GM19240 (cell line): ENCODE measurements around the gene SPRY4.
"Not testable (repeated sequence)": the region's sequence is repeated elsewhere in the genome, so short reads cannot be mapped to it uniquely, and the experiment has no call there.

Experiments used
- DNase-seq: peaks from one replicate; pipeline ENCODE4 v3.0.0; 2011; ENCODE audit warnings: low spot score; ENCODE audit not compliant: insufficient read length

The SPRY4 gene

DNA sequence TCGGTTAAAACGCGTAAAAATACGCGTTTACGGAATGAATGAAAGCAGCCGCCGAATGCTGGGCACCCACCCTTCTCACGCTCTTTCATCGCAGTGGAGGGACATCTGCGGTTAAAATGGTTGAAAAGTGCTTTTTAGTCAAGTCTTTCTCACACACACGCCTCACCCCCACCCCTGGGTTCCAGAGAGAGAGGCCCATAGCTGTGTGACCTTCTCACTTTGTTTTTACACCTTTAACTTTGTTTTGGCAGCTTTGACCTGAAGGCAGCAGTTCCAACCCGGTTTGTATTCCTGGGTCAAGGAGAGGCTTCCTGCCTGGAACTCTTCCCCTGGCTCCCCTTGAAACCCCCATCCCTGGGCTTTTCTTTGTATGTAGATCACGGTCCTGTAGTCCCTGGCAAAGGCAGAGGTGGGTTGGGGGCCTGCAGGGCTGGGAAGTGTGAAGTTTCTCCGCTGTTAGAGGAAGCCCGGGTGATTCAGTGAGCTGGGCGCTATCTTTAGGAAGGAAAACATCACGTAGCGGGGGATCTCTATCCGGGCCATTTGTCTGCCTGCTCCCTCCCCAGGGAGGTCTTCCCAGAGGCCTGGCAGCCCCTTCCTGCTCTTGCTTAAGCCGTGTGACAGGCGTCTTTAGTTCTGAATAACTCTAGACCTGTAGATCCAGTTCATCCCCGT lies 29.6 kb downstream of the SPRY4 start:
- no peak for DNase-seq

- DNase-seq, result no peak
Measured at GRCh38 chr5:142293486-142293885, 31.3 kb downstream of the SPRY4 start.

DNA sequence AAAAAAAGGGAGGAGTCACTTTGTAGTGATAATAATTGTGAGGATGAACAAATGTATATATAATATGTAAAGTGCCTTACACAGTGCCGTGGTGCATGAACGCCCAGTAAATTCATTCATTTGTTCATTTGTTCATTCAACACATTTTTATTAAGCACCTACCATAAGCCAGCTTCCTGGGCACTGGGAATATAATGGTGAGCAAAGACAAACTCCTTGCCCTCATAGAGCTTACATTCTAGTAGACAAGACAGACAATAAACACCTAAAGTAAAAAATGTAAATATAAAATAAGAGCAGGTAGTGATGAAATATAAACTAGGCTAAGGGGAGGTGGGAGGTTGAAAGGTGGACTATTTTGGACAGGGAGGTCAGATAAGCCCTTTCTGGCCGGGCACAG lies 32.0 kb downstream of the SPRY4 start:
- DNase-seq, result no peak

GRCh38 chr5:142292249-142292648 lies 32.6 kb downstream of the SPRY4 start:
- no peak for DNase-seq

DNA sequence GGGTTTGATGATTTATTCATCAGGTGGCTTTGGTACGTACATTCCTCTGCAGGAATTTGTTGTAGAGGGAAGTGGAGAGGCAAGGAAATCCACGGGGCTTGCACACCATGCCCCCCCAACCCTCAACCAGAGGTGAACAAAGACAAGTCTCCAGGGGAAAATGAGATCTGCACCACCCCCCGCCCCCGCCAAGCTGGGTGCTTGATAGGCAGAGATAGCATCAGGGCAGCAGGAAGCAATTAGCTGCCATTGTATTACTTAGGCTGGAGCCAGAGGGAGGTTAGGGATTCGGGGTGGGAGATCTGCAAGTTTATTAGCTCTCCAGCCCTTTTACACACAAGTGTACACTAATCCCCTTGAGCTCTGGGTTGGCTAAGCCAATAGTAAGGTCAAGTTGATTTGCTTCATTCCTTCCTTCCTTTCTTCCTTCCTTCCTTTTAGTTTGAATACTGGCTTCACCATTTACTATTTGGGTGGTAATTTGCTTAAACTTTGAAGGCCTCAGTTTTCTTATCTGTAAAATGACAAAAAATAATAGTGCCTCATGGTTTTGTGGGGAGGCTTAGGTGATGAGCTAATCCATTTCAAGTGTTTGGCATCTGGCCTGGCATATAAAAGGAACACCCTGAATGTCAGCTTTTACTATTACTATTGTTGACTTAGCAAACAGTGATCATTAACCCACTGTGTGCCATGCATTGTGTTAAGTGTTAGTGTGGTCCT lies 34.1 kb downstream of the SPRY4 start:
- no peak for DNase-seq

DNA sequence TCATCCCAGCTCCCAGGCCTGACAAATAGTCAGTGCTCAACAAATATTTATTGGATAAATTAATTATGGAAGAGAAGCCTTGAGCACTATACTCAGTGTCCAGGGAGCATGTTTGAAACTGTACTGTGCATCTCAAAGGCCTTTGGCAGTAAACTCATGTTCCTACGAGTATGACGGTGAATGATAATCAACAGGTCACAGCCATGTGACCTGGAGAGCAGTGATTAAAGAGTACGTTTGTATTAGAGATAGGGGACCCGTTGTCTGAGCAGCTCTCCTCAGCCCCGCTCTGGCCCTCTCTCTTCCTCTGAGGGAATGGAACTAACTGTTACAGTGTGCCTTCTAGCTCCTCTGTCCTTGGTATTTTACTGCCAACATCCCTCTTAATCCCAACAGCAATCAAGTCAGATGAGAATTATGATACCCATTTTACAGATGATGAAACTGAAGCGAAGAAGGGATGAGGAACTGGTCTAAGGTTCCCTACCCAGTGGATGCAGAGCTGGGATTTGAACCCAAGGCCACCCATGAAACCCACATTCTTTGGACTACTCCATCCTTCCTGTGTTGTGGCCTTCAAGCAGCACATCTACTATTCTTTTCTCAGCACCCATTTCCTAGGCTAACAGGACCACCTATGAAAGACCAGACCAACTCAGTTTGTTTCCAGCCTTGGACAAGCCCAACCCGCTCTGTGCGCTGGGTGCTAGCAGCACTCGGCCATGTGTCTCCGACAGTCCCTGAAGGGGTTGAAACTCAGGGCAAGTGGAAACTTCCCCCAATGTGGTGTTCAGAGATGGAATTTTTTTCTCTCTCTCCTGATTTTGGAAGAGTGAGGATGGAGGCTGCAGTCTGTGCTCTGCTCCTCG lies 34.9 kb downstream of the SPRY4 start:
- DNase-seq, result no peak

DNA sequence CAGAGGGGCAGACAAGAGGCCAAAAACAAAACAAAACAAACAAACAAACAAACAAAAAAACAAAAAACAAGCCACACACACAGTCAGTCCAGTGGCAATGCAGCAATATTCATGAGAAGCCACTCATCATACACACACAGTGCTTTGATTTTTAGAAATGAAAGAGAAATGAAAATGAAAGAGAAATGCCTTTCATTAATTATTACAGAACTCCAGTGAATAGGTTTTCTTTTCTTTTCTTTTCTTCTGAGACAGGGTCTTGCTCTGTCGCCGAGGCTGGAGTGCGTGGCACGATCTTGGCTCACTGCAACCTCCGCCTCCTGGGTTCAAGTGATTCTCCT lies 36.9 kb downstream of the SPRY4 start:
- DNase-seq, result no peak

DNA sequence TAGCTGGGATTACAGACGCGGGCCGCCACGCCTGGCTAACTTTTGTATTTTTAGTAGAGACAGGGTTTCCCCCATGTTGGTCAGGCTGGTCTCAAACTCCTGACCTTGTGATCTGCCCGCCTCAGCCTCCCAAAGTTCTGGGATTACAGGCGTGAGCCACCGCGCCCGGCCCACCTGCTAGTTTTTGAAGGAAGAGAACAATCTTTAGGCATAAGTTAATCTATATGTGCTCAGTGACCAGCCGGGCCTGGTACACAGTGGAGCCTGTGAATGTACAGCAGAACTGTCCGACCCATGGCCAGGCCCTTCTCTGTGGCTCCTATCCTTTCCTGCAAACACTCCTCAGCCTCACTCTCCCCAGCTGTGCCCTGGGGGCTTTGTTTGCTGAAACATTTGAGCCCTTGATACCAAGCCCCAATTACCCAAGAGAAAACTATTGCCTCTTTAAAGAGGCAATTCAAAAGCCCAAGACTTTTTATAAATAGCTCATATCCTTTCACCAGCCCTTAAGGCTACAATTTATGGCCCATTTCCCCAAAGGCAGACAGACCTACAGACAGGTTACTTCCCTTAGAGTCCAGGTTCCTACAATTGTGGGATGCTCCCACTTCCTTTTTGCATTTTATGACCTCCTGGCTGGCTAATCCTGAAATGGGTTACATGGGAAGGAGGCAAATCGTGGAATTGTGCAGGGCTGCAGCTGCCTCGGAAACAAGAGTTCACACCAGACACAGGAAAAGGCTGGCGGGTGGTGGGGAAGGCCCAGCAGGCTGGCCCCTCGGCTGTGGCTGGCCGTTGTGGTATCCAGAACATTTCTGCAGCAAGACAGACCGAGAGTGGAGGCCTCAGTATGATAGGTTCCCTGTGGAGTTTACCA lies 37.5 kb downstream of the SPRY4 start:
- DNase-seq, result peak; percentile 26

- no peak for DNase-seq
Measured at GRCh38 chr5:142286111-142286510, 38.7 kb downstream of the SPRY4 start.

GRCh38 chr5:142283304-142283703 lies 41.5 kb downstream of the SPRY4 start:
- no peak for DNase-seq

DNA sequence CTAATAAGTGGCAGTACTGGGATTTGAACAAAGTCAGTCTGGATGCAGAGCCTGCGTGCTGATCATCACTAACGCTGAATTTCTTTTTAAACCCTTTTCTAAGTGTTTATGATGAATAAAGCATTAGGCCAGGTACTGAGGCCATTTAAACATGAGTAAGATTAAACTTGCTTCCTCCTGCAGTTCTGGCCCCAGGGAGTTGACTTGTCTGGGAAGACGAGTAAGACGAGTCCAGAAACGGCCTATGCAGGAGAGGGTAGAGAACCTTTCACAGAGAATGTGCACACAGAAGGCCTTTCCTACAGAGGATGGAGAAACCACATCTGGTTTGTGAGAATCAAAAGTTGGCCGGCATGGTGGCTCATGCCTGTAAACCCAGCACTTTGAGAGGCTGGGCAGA lies 42.9 kb downstream of the SPRY4 start:
- no peak for DNase-seq

DNA sequence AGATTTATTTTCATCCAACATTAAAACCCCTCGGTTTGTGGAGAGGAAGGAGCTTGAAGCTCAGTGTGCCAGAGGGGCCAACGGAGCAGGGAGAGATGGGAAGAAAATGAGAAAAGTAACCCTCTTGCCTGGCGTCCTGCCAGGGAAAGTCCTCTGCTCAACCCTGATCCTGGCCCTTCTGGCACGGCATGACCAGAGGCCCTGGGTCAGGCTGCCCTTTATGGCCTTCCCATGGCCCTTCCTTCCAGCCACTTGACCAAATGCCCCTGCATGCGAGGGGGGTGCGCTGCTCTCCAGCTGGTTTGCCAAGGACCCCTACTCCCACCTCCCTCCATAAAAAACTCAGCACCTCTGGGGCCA lies 43.8 kb downstream of the SPRY4 start:
- DNase-seq, result no peak

DNA sequence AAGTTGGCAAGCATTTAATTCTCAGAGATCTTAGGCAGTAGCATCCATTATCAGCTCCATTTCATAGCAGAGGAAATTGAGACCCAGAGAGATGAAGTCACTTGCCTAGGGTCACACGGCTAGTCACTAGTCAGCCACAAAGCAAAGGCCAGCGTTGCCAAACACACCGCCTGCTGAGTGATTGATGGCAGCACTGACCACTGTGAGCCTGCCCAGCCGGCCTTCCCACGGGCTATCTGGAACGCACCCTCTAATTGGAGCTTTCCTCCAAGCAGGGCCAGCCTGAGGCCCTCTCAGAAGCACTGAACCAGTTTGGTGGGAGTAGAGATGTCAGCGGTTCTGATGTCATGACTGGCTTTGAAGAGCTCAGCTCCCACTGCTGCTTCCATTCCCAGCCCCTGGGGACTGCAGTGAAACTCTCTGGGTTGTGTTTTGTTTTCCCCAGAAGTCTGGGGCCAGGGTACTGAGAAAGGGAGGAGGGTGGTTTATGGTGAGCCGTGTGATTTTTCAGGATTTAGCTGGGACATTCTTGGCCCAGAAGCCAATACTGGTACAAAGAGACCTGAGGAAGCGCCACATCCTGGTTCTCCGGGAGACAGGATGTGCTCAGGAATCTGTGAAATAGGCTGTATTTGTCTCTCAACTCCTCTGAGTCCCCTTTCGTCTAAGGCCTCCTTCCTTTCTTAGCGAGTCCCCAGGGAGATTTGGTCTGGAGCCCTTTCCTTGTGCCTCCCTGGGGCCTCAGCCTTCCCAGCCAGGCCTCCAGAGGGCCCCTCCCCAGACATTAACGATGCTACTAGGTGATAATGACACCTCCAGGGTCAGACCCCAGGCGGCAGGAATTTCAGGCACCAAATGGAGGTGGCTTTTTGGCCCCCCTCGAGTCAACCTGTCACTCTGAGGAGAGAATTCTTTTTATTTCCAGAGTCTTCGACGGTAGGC lies 44.5 kb downstream of the SPRY4 start:
- no peak for DNase-seq

- DNase-seq, result no peak
Measured at GRCh38 chr5:142278627-142279026, 46.2 kb downstream of the SPRY4 start.

GRCh38 chr5:142277796-142278195 lies 47.0 kb downstream of the SPRY4 start:
- DNase-seq, result no peak

- no peak for DNase-seq
Measured at GRCh38 chr5:142276517-142276916, 48.3 kb downstream of the SPRY4 start.

- no peak for DNase-seq
Measured at GRCh38 chr5:142275496-142275895, 49.3 kb downstream of the SPRY4 start.

GRCh38 chr5:142272596-142272995 lies 52.2 kb downstream of the SPRY4 start:
- not testable (repeated sequence) for DNase-seq

- not testable (repeated sequence) for DNase-seq
Measured at GRCh38 chr5:142264084-142264483, 60.7 kb downstream of the SPRY4 start.

DNA sequence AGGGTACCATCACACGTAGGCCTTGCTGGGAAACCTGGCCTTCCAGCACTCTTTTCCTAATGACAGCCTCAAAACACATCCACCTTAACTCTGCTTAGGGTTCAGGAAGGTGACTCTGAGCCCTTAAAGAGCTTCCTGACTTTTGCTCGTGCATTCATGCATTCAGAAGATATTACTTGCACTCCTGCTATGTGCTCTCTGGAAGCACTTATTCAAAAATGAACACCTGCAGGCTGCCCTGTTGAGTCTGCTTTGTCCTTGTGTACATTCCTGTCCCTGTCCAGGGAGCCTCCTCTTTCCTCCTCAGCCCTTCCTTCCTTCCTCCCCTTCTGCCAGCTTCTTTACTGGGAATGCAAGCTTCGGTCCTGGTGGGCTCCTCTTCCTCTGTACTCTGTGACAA lies 61.5 kb downstream of the SPRY4 start:
- DNase-seq, result no peak
